HepG2 (cell line): ENCODE data around the gene IQCK. TPM values are rescaled to one million over a fixed set of nuclear protein-coding genes. Genes with fewer than 3 reads are reported as not detected.

ENCODE experiments used
- ZNF17 ChIP-seq: sonication (generic); formaldehyde crosslinking; IDR thresholded peaks from 2 replicates; pipeline ENCODE4 v1.5.0; 2020; ENCODE audit warnings: mild to moderate bottlenecking, missing genetic modification reagents
- polyA plus RNA-seq, 8 experiments: library from polyadenylated mRNA; depleted of rRNA in 3 of 8; stranded (reverse) in 7 of 8; unstranded in 1 of 8; fragments of >200 nt; fragmentation: Illumina TruSeq in 4 of 8; extraction: Trizol in 4 of 8; gene quantifications; 2 replicates each; pipeline versions ENCODE4 v1.2.1 to v1.2.3, GENCODE V29; 2011 to 2016; ENCODE audit warnings: low read depth in 4 of 8, missing spikeins in 1 of 8, mixed read lengths in 1 of 8; ENCODE audit not compliant: insufficient read depth in 1 of 8
- total RNA-seq, 5 experiments: library from RNA; depleted of rRNA; stranded (reverse); fragments of >200 nt; fragmentation: Illumina TruSeq; extraction: Trizol; gene quantifications; 2 replicates each; pipeline ENCODE4 v1.2.3, GENCODE V29; 2016; ENCODE audit warnings: low read depth in 1 of 5
- TF ChIP-seq, protein P1 (sequence below), 2 experiments: fragments of 450-650 bp in 1 of 2; sonication (generic) in 1 of 2; formaldehyde crosslinking in 1 of 2; IDR thresholded peaks; 2 replicates each; pipeline versions ENCODE4 v1.6.1 to v1.8.0; 2016 to 2022; ENCODE audit warnings: antibody characterized with exemption in 1 of 2, mild to moderate bottlenecking in 1 of 2, missing genetic modification reagents in 1 of 2

Gene IQCK
- total and polyA plus RNA-seq, 2 of the 13 experiments (the other 11 are each of a cell fraction or from before 2014, with no cell fraction given): 5.1 to 7.3 TPM

DNA sequence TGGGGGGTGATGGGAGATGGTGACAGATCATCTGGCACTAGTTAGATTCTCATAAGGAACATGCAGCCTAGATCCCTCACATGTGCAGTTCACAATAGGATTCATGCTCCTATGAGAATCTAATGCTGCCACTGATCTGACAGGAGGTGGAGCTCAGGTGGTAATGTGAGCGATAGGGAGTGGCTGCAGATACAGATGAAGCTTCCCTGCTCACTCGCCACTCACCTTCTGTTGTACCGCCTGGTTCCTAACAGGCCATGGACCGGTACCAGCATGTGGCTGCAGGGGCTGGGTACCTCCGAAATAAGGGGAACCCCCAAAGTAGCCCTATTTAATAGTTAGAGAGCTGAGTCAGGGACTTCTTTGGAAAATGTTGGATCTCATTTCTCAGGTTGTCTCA, 106.1 kb downstream of the IQCK start (continued):
- TF ChIP-seq, protein P1, sequence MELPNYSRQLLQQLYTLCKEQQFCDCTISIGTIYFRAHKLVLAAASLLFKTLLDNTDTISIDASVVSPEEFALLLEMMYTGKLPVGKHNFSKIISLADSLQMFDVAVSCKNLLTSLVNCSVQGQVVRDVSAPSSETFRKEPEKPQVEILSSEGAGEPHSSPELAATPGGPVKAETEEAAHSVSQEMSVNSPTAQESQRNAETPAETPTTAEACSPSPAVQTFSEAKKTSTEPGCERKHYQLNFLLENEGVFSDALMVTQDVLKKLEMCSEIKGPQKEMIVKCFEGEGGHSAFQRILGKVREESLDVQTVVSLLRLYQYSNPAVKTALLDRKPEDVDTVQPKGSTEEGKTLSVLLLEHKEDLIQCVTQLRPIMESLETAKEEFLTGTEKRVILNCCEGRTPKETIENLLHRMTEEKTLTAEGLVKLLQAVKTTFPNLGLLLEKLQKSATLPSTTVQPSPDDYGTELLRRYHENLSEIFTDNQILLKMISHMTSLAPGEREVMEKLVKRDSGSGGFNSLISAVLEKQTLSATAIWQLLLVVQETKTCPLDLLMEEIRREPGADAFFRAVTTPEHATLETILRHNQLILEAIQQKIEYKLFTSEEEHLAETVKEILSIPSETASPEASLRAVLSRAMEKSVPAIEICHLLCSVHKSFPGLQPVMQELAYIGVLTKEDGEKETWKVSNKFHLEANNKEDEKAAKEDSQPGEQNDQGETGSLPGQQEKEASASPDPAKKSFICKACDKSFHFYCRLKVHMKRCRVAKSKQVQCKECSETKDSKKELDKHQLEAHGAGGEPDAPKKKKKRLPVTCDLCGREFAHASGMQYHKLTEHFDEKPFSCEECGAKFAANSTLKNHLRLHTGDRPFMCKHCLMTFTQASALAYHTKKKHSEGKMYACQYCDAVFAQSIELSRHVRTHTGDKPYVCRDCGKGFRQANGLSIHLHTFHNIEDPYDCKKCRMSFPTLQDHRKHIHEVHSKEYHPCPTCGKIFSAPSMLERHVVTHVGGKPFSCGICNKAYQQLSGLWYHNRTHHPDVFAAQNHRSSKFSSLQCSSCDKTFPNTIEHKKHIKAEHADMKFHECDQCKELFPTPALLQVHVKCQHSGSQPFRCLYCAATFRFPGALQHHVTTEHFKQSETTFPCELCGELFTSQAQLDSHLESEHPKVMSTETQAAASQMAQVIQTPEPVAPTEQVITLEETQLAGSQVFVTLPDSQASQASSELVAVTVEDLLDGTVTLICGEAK (IDR thresholded peaks at IDR 0.05): no peak
- TF ChIP-seq, protein P1 (CRISPR knock-in tag; IDR thresholded peaks at IDR 0.05): no peak
- no peak for TF ChIP-seq ZNF17
